Stimulated activated CD4-positive, alpha-beta T cell treated with anti-CD3 and anti-CD28 coated beads, TNF-alpha, amount 100 ng/mL, for 1 hour (primary cell): ENCODE measurements around the gene CHM.
A peak's percentile ranks its signal among the peaks of the same experiment; 100 is the strongest.
"Not testable (repeated sequence)": the region's sequence is repeated elsewhere in the genome, so short reads cannot be mapped to it uniquely, and the experiment has no call there.

Experiments used
- DNase-seq, 3 donors: peaks; one replicate each; pipeline ENCODE4 v3.0.0-alpha.2; 2020; ENCODE audit warnings: low read depth in 3 of 3, low spot score in 1 of 3

The CHM gene

GRCh38 chrX:86047174-86047935, at the start of gene CHM:
TSS of gene CHM (minus strand) at chrX:86047558. CDS start at chrX:86047532, 26 bp downstream.
- DNase-seq = peak; percentile 6 to 13 (median 9)

GRCh38 chrX:86078650-86079049, 31.3 kb upstream of the CHM start:
- no peak for DNase-seq

- DNase-seq = no peak
These were observed 19.6 kb upstream of the CHM start for GRCh38 chrX:86066998-86067397.

- no peak for DNase-seq
These were observed 14.0 kb upstream of the CHM start for GRCh38 chrX:86061407-86061806.

- no peak for DNase-seq
These were observed 4.4 kb upstream of the CHM start for GRCh38 chrX:86051741-86052140.

- no peak for DNase-seq
These were observed 550 bp upstream of the CHM start for GRCh38 chrX:86047936-86048280.

GRCh38 chrX:86044216-86044615, 3.1 kb downstream of the CHM start:
- DNase-seq = no peak

GRCh38 chrX:86039625-86040568, 7.5 kb downstream of the CHM start:
- no peak for DNase-seq

- DNase-seq = no peak
These were observed 14.0 kb downstream of the CHM start for GRCh38 chrX:86033385-86033784.

GRCh38 chrX:86028681-86029080, 18.7 kb downstream of the CHM start:
- no peak for DNase-seq

GRCh38 chrX:86023811-86024210, 23.5 kb downstream of the CHM start:
- no peak for DNase-seq

GRCh38 chrX:86021652-86022289, 25.6 kb downstream of the CHM start:
- DNase-seq = no peak

GRCh38 chrX:86016139-86016538, 31.2 kb downstream of the CHM start:
- no peak for DNase-seq

- DNase-seq = not testable (repeated sequence)
These were observed 32.4 kb downstream of the CHM start for GRCh38 chrX:86014959-86015358.

- DNase-seq = no peak
These were observed 32.9 kb downstream of the CHM start for GRCh38 chrX:86014421-86014820.

GRCh38 chrX:86013792-86014191, 33.6 kb downstream of the CHM start:
- DNase-seq = no peak

GRCh38 chrX:86012188-86012587, 35.2 kb downstream of the CHM start:
- no peak for DNase-seq

GRCh38 chrX:86009803-86010202, 37.6 kb downstream of the CHM start:
- DNase-seq = not testable (repeated sequence)

- DNase-seq = not testable (repeated sequence)
These were observed 39.5 kb downstream of the CHM start for GRCh38 chrX:86007891-86008290.

- DNase-seq = no peak
These were observed 45.1 kb downstream of the CHM start for GRCh38 chrX:86002076-86002896.

- no peak for DNase-seq
These were observed 48.4 kb downstream of the CHM start for GRCh38 chrX:85998954-85999353.
